HL-60 (cell line): ENCODE results near the gene ATP2B3.

Source experiments
- DNase-seq, 2 experiments: peaks; one replicate each; pipeline ENCODE4 v3.0.0-alpha.2; 2010 to 2020; ENCODE audit warnings: low read depth in 1 of 2, low spot score in 1 of 2
- H3K27ac ChIP-seq: fragments of 250-450 bp; sonication (Bioruptor Pico); replicated peaks from 2 replicates; pipeline ENCODE4 v1.5.1; 2020; ENCODE audit warnings: mild to moderate bottlenecking, moderate library complexity
- H3K27me3 ChIP-seq: fragments of 250-450 bp; sonication (Bioruptor Pico); 2 replicates; pipeline ENCODE4 v1.5.1; 2021; ENCODE audit warnings: mild to moderate bottlenecking, moderate library complexity; ENCODE audit not compliant: insufficient read depth, poor library complexity, severe bottlenecking
- H3K4me3 ChIP-seq: replicated peaks from 2 replicates; pipeline ENCODE4 v1.5.1; 2011; ENCODE audit warnings: mild to moderate bottlenecking, control low read depth, low read length; ENCODE audit not compliant: insufficient read depth
- CTCF ChIP-seq: IDR thresholded peaks from one replicate; pipeline ENCODE4 v1.5.1; 2011; ENCODE audit warnings: low read length, control low read depth, inconsistent platforms; ENCODE audit not compliant: insufficient read depth
- GABPA ChIP-seq: IDR thresholded peaks from 2 replicates; pipeline ENCODE4 v1.6.1; 2012; ENCODE audit warnings: low read depth
- POLR2AphosphoS5 ChIP-seq: IDR thresholded peaks from 2 replicates; pipeline ENCODE4 v1.6.1; 2012; ENCODE audit warnings: low read depth
- REST ChIP-seq: IDR thresholded peaks from 2 replicates; pipeline ENCODE4 v1.6.1; 2012; ENCODE audit warnings: low read depth; ENCODE audit not compliant: insufficient replicate concordance
- SPI1 ChIP-seq: IDR thresholded peaks from 2 replicates; pipeline ENCODE4 v1.6.1; 2012; ENCODE audit warnings: low read depth, mild to moderate bottlenecking, borderline replicate concordance

The ATP2B3 gene

DNA sequence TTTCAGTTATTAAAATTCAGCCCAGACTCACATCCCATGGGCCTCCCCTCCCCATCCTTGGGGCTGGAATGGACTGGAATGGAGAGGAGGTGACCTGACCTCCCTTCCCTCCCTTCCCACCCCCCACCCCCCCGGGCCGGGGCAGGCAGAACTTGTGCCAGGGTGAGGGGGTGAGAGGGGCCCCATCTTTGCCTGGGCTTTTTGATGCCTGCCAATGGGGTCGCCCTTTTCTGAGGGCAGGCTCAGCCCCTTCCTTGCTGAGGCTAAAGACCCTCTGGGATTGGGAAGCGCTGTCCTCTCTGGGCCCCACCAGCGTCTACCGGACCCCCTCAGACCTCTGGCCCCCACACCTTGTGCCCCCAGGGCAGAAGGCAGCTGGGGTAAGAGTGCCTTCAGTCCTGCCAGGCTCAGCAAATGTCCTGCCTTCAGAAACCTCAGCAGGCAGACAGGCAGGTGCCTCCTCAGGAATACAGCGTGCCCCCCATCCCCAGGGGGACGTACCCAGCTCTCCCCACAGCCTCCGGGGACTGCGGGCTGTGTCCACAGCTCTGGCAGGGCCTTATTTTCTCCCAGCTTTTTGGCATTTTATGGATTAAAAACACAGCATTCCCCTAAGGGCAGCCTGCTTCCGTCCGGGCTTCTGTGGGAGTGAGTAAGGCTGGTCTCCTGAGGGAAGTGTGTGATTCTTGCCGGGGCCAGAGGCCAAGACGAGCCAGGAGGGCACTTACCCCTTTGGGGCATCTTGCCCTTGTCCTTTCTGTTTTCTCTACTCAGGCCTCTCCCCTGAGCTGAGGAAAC is 94.1 kb downstream of the ATP2B3 start:
- Histone ChIP-seq H3K27me3 (no peaks in the 10 kb centered on the region), H3K27ac (no peak overlapping the region), H3K4me3 (no peak overlapping the region)
- no peak for TF ChIP-seq GABPA
- TF ChIP-seq CTCF = no peak
- TF ChIP-seq POLR2AphosphoS5 = no peak
- no peak for TF ChIP-seq REST
- DNase-seq = no peak

GRCh38 chrX:153612413-153612812 is 95.0 kb downstream of the ATP2B3 start:
- Histone ChIP-seq H3K4me3 (no peak overlapping the region), H3K27me3 (no peaks in the 10 kb centered on the region), H3K27ac (no peak overlapping the region)
- DNase-seq = no peak
- no peak for TF ChIP-seq CTCF
- TF ChIP-seq GABPA = no peak

- DNase-seq = no peak
- TF ChIP-seq CTCF (no peak), REST (no peak), GABPA (no peak), SPI1 (no peak), POLR2AphosphoS5 (no peak)
- no peak overlapping the region for H3K4me3 ChIP-seq
- H3K27me3 ChIP-seq = no peaks in the 10 kb centered on the region
- H3K27ac ChIP-seq = no peak overlapping the region
Measured at GRCh38 chrX:153614818-153615217, 97.4 kb downstream of the ATP2B3 start.

GRCh38 chrX:153620576-153620975 is 103.1 kb downstream of the ATP2B3 start:
- TF ChIP-seq POLR2AphosphoS5 (no peak), REST (no peak), SPI1 (no peak), GABPA (no peak), CTCF (no peak)
- Histone ChIP-seq H3K27me3 (no peaks in the 10 kb centered on the region), H3K4me3 (no peak overlapping the region), H3K27ac (no peak overlapping the region)
- no peak for DNase-seq
